ENCODE results near the gene RPL38. TPM values are rescaled to one million over a fixed set of nuclear protein-coding genes. Genes with fewer than 3 reads are reported as not detected.

Gene RPL38
- total RNA-seq, 1 donor from 2014 or later: 436 TPM

DNA sequence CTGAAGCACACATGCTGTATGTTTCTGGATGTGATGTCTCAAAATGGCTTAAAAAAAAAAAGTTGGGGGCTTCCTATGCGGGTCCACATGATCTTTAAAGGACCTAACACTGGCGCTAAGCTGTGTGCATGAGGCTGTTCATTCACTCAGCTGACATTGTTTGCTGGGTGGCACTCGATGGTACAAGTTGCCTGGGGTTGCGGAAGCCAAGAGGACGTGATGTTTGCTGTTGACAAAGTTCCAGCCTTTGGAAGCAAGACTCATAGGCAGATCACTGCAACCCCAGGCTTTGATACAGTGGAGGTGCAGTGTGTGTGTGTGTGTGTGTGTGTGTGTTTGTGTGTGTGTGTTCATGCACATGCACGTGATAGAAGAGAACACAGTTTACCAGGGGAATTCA is 41.1 kb downstream of the RPL38 start:
- TF ChIP-seq, protein P1, sequence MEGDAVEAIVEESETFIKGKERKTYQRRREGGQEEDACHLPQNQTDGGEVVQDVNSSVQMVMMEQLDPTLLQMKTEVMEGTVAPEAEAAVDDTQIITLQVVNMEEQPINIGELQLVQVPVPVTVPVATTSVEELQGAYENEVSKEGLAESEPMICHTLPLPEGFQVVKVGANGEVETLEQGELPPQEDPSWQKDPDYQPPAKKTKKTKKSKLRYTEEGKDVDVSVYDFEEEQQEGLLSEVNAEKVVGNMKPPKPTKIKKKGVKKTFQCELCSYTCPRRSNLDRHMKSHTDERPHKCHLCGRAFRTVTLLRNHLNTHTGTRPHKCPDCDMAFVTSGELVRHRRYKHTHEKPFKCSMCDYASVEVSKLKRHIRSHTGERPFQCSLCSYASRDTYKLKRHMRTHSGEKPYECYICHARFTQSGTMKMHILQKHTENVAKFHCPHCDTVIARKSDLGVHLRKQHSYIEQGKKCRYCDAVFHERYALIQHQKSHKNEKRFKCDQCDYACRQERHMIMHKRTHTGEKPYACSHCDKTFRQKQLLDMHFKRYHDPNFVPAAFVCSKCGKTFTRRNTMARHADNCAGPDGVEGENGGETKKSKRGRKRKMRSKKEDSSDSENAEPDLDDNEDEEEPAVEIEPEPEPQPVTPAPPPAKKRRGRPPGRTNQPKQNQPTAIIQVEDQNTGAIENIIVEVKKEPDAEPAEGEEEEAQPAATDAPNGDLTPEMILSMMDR (IDR thresholded peaks at IDR 0.05; ENCODE audit: insufficient read depth, low read length, severe bottlenecking): no peak
- FAIRE-seq: no peak
- Histone ChIP-seq H3K36me3 (ENCODE audit: control insufficient read depth, insufficient read depth, low read length) (no peaks in the 10 kb centered on the region), H3K4me3 (ENCODE audit: low read depth, low read length) (no peak overlapping the region), H3K27me3 (ENCODE audit: control insufficient read depth, insufficient read depth, low read length) (peaks cover 4% of the 10 kb centered on the region)
- no peak for DNase-seq (ENCODE audit: low read depth)

DNA sequence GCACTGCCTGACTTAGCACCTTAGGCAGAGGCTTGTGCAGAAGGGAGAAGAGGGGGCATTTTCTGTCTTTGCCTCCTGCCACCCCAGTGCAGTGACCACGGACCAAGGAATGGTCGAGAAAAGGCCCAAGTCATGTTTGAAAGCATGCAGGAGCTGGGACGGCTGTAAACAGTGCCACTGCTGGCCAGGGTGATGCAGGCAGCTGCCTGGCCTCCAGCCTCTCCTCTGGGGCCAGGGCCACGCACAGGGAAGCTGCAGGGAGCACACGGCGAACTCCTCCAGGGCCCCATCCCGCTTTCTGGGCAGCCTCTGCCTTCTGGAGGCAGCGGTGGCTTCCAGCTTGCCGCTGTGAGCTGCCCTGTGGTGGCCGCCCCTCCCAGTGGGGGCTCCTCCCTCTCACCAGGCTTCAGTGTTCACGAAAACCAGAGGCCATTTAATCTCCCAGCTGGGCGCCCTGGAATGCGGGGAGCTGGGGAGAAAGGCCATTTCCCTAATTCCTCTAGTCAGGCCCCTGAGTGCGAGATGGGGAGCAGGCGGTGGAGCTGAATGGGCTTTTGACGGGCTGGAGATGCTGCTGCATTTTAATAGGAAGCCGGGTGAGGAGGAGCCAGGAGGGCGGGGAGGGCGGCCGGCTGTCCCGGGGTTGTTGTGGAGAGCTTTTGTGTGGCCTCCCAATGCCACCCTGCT is 41.8 kb downstream of the RPL38 start:
- no peak overlapping the region for H3K4me3 ChIP-seq (ENCODE audit: low read depth, low read length)
- DNase-seq (ENCODE audit: low read depth): no peak
- H3K36me3 ChIP-seq (ENCODE audit: control insufficient read depth, insufficient read depth, low read length): no peaks in the 10 kb centered on the region
- FAIRE-seq: no peak
- H3K27me3 ChIP-seq (ENCODE audit: control insufficient read depth, insufficient read depth, low read length): peaks cover 4% of the 10 kb centered on the region
- TF ChIP-seq, protein P1 (IDR thresholded peaks at IDR 0.05; ENCODE audit: insufficient read depth, low read length, severe bottlenecking): no peak

DNA sequence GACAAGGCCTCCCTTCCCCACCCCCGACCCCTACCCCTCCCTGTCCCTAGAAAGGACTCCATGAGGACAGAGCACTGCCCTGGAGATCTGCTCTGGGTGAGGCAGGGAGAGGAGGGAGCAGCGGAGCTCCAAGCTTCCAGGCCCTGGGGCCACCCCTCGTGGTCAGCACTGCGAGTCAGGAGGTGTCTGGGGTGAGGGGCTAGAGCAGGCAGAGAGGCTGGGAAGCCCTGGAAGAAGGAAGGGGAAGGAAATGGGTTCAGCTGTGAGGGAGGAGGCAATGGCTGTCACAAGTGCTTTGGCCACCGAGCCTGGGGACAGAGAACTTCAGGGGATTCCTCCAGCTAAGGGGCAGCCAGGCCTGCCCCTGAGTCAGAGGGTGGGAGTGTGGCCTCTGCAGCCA is 42.4 kb downstream of the RPL38 start:
- DNase-seq (ENCODE audit: low read depth) (no peak), FAIRE-seq (no peak)
- Histone ChIP-seq H3K4me3 (ENCODE audit: low read depth, low read length) (no peak overlapping the region), H3K27me3 (ENCODE audit: control insufficient read depth, insufficient read depth, low read length) (peaks cover 4% of the 10 kb centered on the region), H3K36me3 (ENCODE audit: control insufficient read depth, insufficient read depth, low read length) (no peaks in the 10 kb centered on the region)
- TF ChIP-seq, protein P1 (IDR thresholded peaks at IDR 0.05; ENCODE audit: insufficient read depth, low read length, severe bottlenecking): no peak

DNA sequence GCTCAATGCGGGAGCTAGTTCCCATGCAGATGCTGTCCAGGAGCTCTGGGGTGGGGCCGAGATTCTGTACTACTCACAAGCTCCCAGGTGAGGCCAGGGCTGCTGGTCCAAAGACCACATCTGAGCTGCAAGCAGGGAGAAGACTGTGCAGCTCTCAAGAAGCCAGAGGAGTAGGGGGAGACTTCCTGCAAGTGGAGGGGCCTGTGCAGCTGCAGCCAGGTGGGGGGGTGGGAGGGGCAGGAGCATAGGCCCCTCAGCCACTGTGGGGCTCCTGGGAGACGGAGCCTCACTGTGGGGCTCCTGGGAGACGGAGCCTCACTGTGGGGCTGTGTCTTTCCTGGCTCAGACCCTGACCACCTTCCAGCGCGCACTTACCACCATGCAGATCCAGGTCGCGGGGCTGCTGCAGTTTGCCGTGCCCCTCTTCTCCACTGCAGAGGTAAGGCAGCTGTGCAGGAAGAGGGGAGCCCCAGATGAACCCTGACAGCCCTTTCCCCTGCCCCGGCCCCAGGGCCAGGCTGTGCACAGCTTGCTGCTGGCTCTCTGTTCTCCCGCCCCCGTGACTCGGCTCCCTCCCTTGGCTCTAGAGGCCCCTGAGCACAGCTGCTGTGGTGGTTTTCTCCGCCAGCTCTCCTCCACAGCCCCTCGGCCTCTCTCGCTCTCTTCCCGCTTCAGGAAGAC is 46.3 kb downstream of the RPL38 start:
- Histone ChIP-seq H3K36me3 (ENCODE audit: control insufficient read depth, insufficient read depth, low read length) (no peaks in the 10 kb centered on the region), H3K27me3 (ENCODE audit: control insufficient read depth, insufficient read depth, low read length) (peaks cover 2% of the 10 kb centered on the region), H3K4me3 (ENCODE audit: low read depth, low read length) (no peak overlapping the region)
- DNase-seq (ENCODE audit: low read depth) (no peak), FAIRE-seq (no peak)
- TF ChIP-seq, protein P1 (IDR thresholded peaks at IDR 0.05; ENCODE audit: insufficient read depth, low read length, severe bottlenecking): no peak

DNA sequence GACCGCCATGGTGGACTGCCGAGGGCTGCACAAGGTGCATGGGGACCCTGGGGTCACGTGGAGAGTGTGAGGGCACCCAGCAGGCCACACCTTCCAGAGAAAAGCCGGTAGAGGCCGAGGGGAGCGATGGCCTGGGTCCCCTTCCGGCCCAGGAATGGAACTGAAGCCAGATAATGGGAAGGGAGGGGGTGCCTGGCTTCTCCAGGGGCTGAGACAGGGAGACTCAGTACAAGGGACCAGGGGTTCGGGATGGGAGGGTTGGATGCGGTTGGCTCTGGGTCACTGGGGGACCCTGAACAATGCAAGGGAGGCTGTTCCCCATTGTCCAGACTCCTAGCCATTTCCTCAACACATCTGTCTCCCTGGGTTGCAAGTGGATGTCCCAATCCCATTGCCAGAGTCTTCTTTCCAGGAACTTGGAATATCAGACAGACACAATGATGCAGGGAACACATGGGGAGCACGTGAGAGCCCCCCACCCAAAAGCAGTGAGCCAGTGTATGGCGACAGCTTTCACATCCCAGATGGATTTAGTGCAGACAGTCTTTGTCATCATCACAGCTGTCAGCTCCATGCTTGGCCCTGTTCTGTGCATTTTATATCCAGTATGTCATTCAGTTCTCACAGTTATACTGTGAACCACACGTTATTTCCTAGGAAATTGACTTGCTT is 47.0 kb downstream of the RPL38 start:
- FAIRE-seq: no peak
- peaks cover 2% of the 10 kb centered on the region for H3K27me3 ChIP-seq (ENCODE audit: control insufficient read depth, insufficient read depth, low read length)
- TF ChIP-seq, protein P1 (IDR thresholded peaks at IDR 0.05; ENCODE audit: insufficient read depth, low read length, severe bottlenecking): no peak

More for the DNA sequence above, 47.0 kb downstream of the RPL38 start:
- no peaks in the 10 kb centered on the region for H3K36me3 ChIP-seq (ENCODE audit: control insufficient read depth, insufficient read depth, low read length)
- no peak for DNase-seq (ENCODE audit: low read depth)
- no peak overlapping the region for H3K4me3 ChIP-seq (ENCODE audit: low read depth, low read length)
